Panc1 (cell line): Measurements from ENCODE around the gene PRAC1.

ENCODE experiments used
- REST ChIP-seq, 2 experiments: IDR thresholded peaks; 2 replicates each; pipeline ENCODE4 v1.6.1; 2011 to 2012; ENCODE audit warnings: low read depth in 2 of 2, control low read depth in 1 of 2, low read length in 1 of 2, mild to moderate bottlenecking in 1 of 2, moderate library complexity in 1 of 2; ENCODE audit not compliant: insufficient read depth in 1 of 2
- TF ChIP-seq, protein P1 (sequence below): fragments of 450-650 bp; IDR thresholded peaks from 2 replicates; pipeline ENCODE4 v1.5.1; 2017; ENCODE audit warnings: mild to moderate bottlenecking

DNA sequence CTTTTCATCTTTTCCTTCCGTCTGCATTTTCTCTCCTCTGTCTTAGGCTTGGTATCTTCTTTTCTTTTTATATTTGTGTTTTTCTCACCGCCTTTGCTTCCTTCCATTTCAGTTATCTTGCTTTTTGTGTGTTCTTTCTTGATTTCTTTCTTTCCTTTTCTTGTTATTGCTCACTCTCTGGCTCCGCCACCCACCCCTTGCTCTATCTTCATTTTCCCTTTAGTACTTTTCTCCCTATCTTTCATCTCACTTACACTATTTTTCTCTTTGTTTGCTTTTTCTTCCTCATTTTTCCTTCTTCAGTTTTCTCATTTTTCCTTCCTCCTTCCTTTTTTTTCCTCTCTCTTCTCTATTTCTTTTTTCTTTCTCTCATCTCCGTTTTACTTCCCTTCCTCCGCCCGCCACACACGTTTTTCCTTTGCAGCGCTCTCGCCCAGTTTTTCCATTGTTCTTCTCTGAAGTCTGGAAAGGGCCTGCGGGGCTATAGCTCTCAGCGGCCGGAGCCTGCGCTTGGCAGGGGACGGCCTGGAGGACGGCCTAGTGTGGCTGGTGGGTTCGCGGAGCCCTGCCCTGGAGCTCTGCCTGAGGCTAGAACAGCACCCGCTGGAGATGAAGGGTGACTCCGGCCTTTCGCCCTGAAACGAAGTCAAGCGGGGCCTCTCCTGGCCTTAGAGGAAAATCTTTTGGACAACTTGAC, 11.5 kb upstream of the PRAC1 start:
- TF ChIP-seq, protein P1, sequence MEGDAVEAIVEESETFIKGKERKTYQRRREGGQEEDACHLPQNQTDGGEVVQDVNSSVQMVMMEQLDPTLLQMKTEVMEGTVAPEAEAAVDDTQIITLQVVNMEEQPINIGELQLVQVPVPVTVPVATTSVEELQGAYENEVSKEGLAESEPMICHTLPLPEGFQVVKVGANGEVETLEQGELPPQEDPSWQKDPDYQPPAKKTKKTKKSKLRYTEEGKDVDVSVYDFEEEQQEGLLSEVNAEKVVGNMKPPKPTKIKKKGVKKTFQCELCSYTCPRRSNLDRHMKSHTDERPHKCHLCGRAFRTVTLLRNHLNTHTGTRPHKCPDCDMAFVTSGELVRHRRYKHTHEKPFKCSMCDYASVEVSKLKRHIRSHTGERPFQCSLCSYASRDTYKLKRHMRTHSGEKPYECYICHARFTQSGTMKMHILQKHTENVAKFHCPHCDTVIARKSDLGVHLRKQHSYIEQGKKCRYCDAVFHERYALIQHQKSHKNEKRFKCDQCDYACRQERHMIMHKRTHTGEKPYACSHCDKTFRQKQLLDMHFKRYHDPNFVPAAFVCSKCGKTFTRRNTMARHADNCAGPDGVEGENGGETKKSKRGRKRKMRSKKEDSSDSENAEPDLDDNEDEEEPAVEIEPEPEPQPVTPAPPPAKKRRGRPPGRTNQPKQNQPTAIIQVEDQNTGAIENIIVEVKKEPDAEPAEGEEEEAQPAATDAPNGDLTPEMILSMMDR: no peak
- no peak for TF ChIP-seq REST (IDR thresholded peaks at IDR 0.05; ENCODE audit: insufficient read depth in 1 of 2, low read depth in 2 of 2, low read length in 1 of 2)
